Bronchial epithelial cell (primary cell): Measurements from ENCODE around the gene RAC3. TPM values are rescaled to one million over a fixed set of nuclear protein-coding genes. Genes with fewer than 3 reads are reported as not detected.

Experiments used
- DNase-seq: peaks from one replicate; pipeline ENCODE4 v3.0.0-alpha.2; 2010; ENCODE audit warnings: low read depth
- FAIRE-seq: peaks from 2 replicates; lab custom pipeline; 2011; peaks lifted over from hg19 to GRCh38; lab: Jason Lieb, UNC
- H3K27me3 ChIP-seq: 2 replicates; pipeline ENCODE4 v1.5.1; 2011; ENCODE audit warnings: low read length; ENCODE audit not compliant: control insufficient read depth, insufficient read depth
- H3K36me3 ChIP-seq: 2 replicates; pipeline ENCODE4 v1.5.1; 2011; ENCODE audit warnings: low read length; ENCODE audit not compliant: control insufficient read depth, insufficient read depth
- H3K4me3 ChIP-seq: 2 replicates; pipeline ENCODE4 v1.5.1; 2011; ENCODE audit warnings: mild to moderate bottlenecking, low read depth, low read length, control low read depth
- CTCF ChIP-seq: IDR thresholded peaks from 2 replicates; pipeline ENCODE4 v1.5.1; 2011; ENCODE audit warnings: mild to moderate bottlenecking, moderate library complexity, low read length, control low read depth, inconsistent platforms; ENCODE audit not compliant: insufficient read depth, severe bottlenecking
- total RNA-seq: library from RNA; depleted of rRNA; stranded (reverse); fragments of >200 nt; gene quantifications from 2 replicates; pipeline ENCODE4 v1.2.1, GENCODE V29; 2014

The RAC3 gene
- total RNA-seq, 1 donor from 2014 or later = 18.7 TPM

- no peak overlapping the region for H3K4me3 ChIP-seq
- H3K36me3 ChIP-seq = peaks cover 2% of the 10 kb centered on the region
- H3K27me3 ChIP-seq = no peaks in the 10 kb centered on the region
- FAIRE-seq = no peak
- no peak for TF ChIP-seq CTCF
- no peak for DNase-seq
Observed at GRCh38 chr17:82024859-82025258, 6.6 kb upstream of the RAC3 start.

GRCh38 chr17:82025401-82026107 is 5.9 kb upstream of the RAC3 start:
- H3K4me3 ChIP-seq = no peak overlapping the region
- H3K27me3 ChIP-seq = no peaks in the 10 kb centered on the region
- H3K36me3 ChIP-seq = peaks cover 2% of the 10 kb centered on the region
- no peak for TF ChIP-seq CTCF
- DNase-seq (no peak), FAIRE-seq (no peak)

- no peak overlapping the region for H3K4me3 ChIP-seq
- no peak for TF ChIP-seq CTCF
- no peaks in the 10 kb centered on the region for H3K27me3 ChIP-seq
- DNase-seq = no peak
- no peak for FAIRE-seq
- H3K36me3 ChIP-seq = peaks cover 2% of the 10 kb centered on the region
Observed at GRCh38 chr17:82028246-82028645, 3.2 kb upstream of the RAC3 start.

GRCh38 chr17:82028966-82029365 is 2.5 kb upstream of the RAC3 start:
- no peaks in the 10 kb centered on the region for H3K27me3 ChIP-seq
- no peak for TF ChIP-seq CTCF
- H3K36me3 ChIP-seq = peaks cover 2% of the 10 kb centered on the region
- no peak overlapping the region for H3K4me3 ChIP-seq
- FAIRE-seq = no peak
- no peak for DNase-seq

GRCh38 chr17:82029391-82029790 is 2.1 kb upstream of the RAC3 start:
- no peak for TF ChIP-seq CTCF
- no peaks in the 10 kb centered on the region for H3K27me3 ChIP-seq
- DNase-seq = no peak
- no peak overlapping the region for H3K4me3 ChIP-seq
- peaks cover 5% of the 10 kb centered on the region for H3K36me3 ChIP-seq
- FAIRE-seq = no peak

- H3K4me3 ChIP-seq = no peak overlapping the region
Observed at GRCh38 chr17:82029990-82030469, 1.4 kb upstream of the RAC3 start.

More at GRCh38 chr17:82029990-82030469, 1.4 kb upstream of the RAC3 start:
- TF ChIP-seq CTCF = no peak
- Histone ChIP-seq H3K36me3 (peaks cover 5% of the 10 kb centered on the region), H3K27me3 (no peaks in the 10 kb centered on the region)
- no peak for FAIRE-seq
- DNase-seq = no peak
